Left ventricle myocardium inferior (tissue), 1 donor: ENCODE measurements around the gene ZNF892. TPM values are rescaled to one million over a fixed set of nuclear protein-coding genes. Genes with fewer than 3 reads are reported as not detected.

Experiments
- DNase-seq: peaks from one replicate; pipeline ENCODE4 v3.0.0-alpha.2; 2020
- H3K27ac ChIP-seq: fragments of 200-600 bp; replicated peaks from 2 replicates; pipeline ENCODE4 v1.8.0; 2021
- H3K27me3 ChIP-seq: fragments of 200-600 bp; 2 replicates; pipeline ENCODE4 v1.8.0; 2021; ENCODE audit warnings: low read depth
- H3K36me3 ChIP-seq: fragments of 200-600 bp; 2 replicates; pipeline ENCODE4 v1.8.0; 2021
- H3K4me1 ChIP-seq: fragments of 200-600 bp; 2 replicates; pipeline ENCODE4 v1.8.0; 2021
- H3K4me3 ChIP-seq: fragments of 200-600 bp; 2 replicates; pipeline ENCODE4 v1.8.0; 2021; ENCODE audit warnings: mild to moderate bottlenecking, moderate library complexity
- H3K9me3 ChIP-seq: fragments of 200-600 bp; replicated peaks from 2 replicates; pipeline ENCODE4 v1.8.0; 2021
- CTCF ChIP-seq: fragments of 200-600 bp; IDR thresholded peaks from 2 replicates; pipeline ENCODE4 v1.8.0; 2021; ENCODE audit warnings: antibody characterized with exemption, mild to moderate bottlenecking, borderline replicate concordance
- intact Hi-C: fragments of 100-400 bp; cut with micrococcal nuclease; formaldehyde crosslinking; loops from one replicate; pipeline ENCODE4 v1.11.0; 2022
- total RNA-seq: library from RNA; stranded (reverse); fragmentation: NEBNext Ultra II Directional; extraction: Animal tissue kit (Norgen Biotek cat#: 25700); gene quantifications from one replicate; pipeline ENCODE4 v1.2.1, GENCODE V29; 2021
- donor health status: DM: no; HTN: yes; CAD: no; lungs with severe emphysema.

Gene ZNF892
- total RNA-seq, 1 donor from 2014 or later = 4.0 TPM

- H3K36me3 ChIP-seq = peaks cover 29% of the 10 kb centered on the region
- H3K4me1 ChIP-seq = peaks cover 28% of the 10 kb centered on the region
- peaks cover 21% of the 10 kb centered on the region for H3K9me3 ChIP-seq
- H3K27me3 ChIP-seq = no peaks in the 10 kb centered on the region
- H3K27ac ChIP-seq = no peak overlapping the region
- intact Hi-C loops = loop anchor here (5.0 kb wide), 1 partner anchor 89 kb away; no protein-coding TSS in a partner anchor
- H3K4me3 ChIP-seq = peak overlapping the region; percentile 90
- TF ChIP-seq CTCF = no peak
- DNase-seq = no peak
These were observed 1.2 kb upstream of the ZNF892 start for GRCh38 chr2:95206096-95206495.

- peak overlapping the region; percentile 97 for H3K27ac ChIP-seq
- DNase-seq = no peak
- H3K27me3 ChIP-seq = no peaks in the 10 kb centered on the region
These were observed 785 bp downstream of the ZNF892 start for GRCh38 chr2:95208106-95208505.

GRCh38 chr2:95215018-95215612 lies 7.8 kb downstream of the ZNF892 start:
- peaks cover 100% of the 10 kb centered on the region for H3K9me3 ChIP-seq
- no peaks in the 10 kb centered on the region for H3K27me3 ChIP-seq
- intact Hi-C loops = no loop called here
- no peak overlapping the region for H3K27ac ChIP-seq
- no peak overlapping the region for H3K4me3 ChIP-seq
- H3K36me3 ChIP-seq = peaks cover 100% of the 10 kb centered on the region
- no peaks in the 10 kb centered on the region for H3K4me1 ChIP-seq
- no peak for DNase-seq
- no peak for TF ChIP-seq CTCF

More at GRCh38 chr2:95208106-95208505, 785 bp downstream of the ZNF892 start:
- H3K4me1 ChIP-seq = peaks cover 28% of the 10 kb centered on the region
- no peak for TF ChIP-seq CTCF
- peak overlapping the region; percentile 90 for H3K4me3 ChIP-seq
- peaks cover 49% of the 10 kb centered on the region for H3K36me3 ChIP-seq
- intact Hi-C loops = loop anchor here (5.0 kb wide), 1 partner anchor 91 kb away; no protein-coding TSS in a partner anchor
- H3K9me3 ChIP-seq = peaks cover 41% of the 10 kb centered on the region

GRCh38 chr2:95220449-95220848 lies 13.1 kb downstream of the ZNF892 start:
- DNase-seq = no peak
- TF ChIP-seq CTCF = no peak
- Histone ChIP-seq H3K4me3 (no peak overlapping the region), H3K27me3 (no peaks in the 10 kb centered on the region), H3K27ac (no peak overlapping the region), H3K4me1 (no peaks in the 10 kb centered on the region), H3K36me3 (peaks cover 94% of the 10 kb centered on the region), H3K9me3 (peaks cover 100% of the 10 kb centered on the region)
- intact Hi-C loops = no loop called here

GRCh38 chr2:95225658-95226057 lies 18.3 kb downstream of the ZNF892 start:
- intact Hi-C loops = no loop called here
- Histone ChIP-seq H3K27ac (no peak overlapping the region), H3K4me1 (no peaks in the 10 kb centered on the region), H3K9me3 (peaks cover 93% of the 10 kb centered on the region), H3K4me3 (no peak overlapping the region), H3K27me3 (no peaks in the 10 kb centered on the region), H3K36me3 (peaks cover 52% of the 10 kb centered on the region)
- TF ChIP-seq CTCF = no peak
- no peak for DNase-seq
